GM19193 (cell line): Measurements from ENCODE around the gene SPOCK2.

Source experiments
- POLR2A ChIP-seq: IDR thresholded peaks from 4 replicates; pipeline ENCODE4 v1.6.1; 2011; ENCODE audit not compliant: insufficient read depth, insufficient read length; ENCODE audit errors: extremely low read depth

The SPOCK2 gene

DNA sequence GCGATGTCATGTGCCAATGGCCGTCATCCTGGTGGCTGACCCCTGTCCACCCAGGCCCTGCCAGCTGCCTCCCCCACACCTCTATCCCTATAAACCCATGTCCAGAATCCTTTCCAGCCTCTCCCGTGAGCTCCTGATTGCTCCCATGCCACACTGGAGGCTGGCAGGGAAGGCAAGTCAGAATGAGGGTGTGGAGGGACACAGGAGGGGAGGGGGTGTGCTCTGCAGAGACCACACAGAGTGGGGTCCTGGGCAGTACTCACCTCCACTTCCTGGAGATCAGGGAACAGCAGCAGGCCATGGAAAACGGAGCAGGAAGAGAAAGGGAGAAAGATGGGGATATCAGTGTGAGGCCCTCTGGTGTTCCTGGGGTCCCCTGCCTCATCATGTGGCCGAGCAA is 15.7 kb downstream of the SPOCK2 start:
- TF ChIP-seq POLR2A: no peak

DNA sequence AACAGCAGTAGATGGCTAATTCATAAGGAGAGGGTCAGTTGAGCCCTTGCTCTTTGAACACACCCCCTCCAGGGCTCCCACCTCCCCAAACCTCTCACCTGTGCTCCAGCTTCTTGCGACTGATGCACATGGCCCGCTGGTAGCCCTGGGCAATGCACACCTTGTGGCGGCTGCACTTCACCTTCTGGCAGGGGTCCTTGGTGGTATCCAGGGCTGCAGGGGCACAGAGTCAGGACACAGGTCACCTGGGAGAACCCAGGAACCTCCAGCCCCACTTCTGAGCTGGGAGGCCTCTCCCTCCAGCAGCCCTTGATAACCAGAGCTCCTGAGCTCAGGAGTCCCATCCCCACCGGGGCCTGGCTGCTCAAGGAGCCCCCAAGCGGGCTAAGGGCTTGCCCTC is 16.3 kb downstream of the SPOCK2 start:
- no peak for TF ChIP-seq POLR2A

DNA sequence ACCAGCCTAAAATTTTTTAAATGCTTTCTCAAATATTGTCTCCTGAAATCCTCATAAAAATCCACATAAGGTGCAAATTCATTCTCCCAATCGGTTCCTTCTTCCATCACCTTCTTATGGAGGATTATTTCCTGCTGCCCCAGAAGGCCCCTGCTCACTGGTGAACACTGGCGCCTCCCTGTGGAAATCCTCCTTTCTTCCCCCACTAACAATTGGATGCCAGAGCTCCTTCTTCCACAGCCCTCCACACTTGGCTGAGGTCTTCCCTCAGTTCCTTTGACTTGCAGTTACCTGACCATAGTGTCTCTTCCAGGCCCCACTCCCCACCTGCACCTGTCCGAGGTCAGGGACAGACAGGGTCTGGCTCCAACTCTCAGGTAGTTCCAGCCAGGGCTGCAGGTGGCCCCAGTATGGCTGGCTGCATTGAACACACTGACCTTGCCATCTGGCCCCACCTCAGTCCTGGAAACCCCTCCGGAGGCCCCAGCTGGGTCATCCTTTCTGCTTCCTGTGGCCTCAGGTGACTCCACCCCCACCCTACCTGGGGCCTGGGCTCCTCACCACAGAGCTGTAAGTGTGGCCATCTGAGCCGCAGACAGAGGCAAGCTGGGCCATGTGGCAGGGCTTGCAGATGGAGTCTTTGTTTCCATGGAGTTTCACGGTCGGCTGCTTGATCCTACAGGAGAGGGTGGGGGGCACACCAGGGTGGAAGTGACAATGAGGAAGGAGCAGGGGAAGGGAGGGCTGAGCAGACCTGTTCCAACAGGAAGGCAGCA is 18.4 kb downstream of the SPOCK2 start:
- TF ChIP-seq POLR2A: no peak

DNA sequence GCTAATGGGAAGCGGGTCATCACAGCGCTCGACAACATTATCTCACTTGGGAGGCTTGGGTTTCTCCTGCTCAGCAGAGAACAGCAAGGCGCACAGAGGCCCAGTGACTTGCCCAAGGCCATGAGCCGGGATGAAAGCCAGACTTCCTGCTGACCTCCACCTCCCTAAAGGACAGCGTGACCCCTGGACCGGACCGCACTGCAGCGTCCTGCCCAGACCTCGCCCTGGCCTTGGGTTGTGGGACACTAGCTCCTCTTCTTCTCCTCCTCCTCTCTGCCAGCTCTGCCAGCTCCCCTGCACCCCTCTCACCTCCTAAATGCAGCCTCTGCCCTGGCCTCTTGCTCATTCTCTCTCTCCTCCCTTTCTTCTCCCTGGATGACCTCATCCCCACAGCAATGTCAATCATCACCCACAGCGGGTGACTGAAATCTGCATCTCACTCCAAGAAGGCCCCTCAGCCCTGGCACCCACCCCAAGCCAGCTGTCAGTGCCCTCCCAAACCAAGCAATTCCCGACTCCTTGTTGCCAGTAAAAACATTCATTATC is 19.4 kb downstream of the SPOCK2 start:
- no peak for TF ChIP-seq POLR2A

DNA sequence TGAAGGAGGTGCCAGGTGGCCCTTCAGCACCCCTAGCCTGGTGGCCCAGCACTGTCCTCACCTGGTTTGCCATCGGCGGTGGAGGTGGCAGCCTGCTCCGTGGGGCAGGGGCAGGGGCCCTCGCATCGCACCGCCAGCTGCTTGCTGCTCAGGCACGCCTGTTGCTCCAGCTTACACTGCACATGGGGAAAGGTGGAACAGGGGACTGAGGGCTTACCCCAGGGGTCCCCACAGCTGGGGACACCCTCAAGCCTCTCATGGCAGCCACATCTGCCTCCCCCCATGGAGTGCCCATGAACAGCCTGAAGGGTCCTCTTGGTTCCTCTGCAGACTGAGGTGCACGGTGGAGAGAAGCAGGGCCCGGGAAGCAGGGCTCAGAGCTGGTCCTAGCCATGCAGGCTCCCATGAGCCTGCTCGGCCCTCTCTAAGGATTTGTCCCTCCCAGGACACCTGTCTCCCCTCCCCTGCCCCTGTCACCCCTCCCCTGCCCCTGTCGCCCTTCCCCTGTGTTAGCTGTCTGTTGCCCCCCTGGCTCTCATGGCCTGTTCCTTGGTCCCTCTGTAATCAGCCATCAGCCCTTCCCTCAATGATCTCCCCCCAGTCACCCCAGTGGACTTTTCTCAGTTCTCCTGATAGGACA is 20.1 kb downstream of the SPOCK2 start:
- TF ChIP-seq POLR2A: no peak

DNA sequence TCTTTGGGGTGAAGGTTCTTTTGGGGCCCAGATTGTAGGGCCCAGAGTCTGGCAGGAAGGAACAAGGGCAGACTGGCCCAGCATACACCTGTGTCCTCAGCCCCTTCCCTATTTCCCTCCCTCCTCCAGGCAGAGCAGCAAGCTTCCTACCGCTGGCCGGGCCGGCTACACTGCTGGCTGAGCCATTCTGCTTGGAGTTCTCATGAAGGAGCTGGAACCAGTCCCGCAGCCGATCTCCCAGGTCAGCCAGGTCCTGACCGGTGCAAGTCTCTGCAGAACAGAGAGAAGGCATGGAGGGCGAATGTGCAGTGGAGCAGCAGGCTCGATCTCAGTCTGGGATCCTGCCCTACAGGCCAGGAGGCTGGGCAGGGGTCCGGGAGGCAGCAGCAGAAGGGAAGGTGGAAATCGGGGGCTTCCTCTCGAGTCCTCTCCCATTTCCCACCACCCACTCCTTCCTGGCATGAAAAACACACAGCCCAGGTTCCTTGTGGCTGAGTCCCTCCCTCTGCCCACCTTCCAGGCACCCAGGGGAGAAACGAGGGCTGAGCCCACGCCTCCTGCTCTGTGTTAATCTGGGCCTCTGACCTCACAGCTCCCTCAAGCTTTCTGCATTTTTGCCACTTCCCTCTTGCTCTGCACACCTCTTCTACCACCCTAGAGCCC is 20.8 kb downstream of the SPOCK2 start:
- no peak for TF ChIP-seq POLR2A

DNA sequence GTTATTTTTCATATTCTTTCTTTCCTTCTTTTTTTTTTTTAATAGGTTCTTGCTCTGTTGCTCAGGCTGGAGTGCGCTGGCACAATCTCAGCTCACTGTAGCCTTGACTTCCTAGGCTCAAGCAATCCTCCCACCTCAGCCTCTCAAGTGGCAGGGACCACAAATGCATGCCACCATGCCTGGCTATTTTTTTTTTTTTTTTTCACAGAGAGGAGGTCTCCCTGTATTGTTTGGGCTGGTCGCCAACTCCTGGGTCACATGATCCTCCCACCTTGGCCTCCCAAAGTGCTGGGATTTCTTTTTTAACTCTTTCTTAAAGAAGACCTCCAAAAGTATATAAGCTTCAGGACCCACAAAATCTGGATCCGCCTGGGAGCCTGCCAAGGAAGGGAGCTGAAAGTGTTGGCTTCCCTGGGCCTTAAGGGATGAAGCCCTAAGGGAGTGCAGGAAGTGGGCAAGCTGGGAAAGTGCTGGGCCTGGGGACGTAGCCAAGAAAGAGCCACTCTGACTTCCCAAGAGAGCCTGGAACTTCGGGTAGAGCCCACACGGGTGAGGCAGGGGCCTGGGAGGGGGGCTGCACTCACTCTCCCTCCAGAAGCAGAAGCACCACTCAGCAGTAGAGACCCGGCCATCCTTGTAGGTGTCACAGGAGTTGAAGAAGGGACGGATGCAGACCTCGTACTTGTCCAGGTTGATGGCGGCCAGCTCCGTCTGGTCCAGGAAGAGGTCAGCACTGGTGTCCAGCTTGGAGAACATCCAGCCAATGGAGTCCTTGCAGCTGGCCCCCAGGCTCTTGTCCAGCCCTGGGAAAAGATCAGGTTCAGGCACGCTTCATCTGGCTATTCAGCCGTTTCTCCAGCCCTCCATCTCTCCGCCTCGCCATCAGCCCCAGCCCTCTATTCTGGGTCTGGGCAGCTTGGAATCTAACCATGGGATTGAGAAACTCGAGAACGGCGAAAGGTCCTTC is 21.8 kb downstream of the SPOCK2 start:
- TF ChIP-seq POLR2A: no peak

DNA sequence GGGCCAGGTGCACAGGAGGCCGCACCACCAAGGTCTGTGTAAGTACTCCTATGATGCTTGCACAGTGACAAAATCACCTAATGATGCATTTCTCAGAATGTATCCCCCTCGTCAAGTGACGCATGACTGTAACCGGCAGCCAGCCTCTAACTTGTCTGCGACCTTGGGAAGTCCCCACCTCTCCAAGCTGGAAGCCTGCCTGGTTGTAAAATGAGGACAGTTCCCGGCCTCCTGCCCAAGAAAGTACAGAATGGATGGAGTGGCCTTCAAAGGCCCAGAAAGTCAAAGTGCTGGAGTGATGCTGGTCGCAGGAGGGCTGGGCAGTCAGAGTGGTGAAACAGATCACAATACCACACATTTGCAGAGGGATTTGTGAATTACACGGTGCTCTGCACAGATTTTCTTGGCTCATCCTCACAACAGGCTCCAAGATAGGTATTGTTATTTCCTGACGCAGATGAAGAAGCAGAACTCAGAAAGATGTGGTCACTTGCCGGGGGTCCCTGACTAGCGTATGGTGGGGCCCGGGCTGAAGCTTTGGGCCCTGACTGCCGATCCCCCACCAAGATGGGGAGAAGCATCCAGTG is 22.8 kb downstream of the SPOCK2 start:
- TF ChIP-seq POLR2A: no peak

DNA sequence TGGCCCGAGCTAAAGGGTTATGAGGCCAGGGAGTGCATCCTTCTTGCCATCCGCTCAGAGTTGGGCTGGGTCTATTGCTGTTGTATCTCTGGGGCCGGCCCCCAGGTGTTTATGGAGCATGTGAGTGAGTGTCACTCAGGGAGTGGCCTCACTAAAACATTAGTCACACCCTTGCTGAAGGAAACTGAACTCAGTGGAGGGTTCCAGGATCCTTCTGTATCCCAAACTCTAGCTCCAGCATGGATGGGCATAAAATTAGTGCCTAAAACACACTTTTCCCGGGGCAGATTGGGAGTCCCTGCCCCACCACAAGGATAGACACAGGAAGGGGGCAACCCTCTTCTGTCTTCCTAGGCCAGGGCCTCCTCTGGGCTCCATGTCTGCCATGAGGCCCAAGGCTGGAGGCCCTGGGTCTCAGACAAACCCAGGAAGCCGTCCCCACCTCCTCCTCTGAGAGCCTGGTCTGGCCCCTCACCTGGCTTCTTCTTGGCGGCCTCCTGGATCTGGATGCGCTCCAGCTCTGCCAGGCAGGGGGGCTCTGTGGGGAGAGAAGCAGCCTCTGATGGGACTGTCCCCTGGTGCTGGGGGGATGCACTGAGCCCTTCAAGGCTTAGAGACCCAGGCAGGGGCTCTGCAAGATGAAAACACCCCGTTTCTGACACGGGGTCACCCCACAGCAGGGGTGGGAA is 24.5 kb downstream of the SPOCK2 start:
- TF ChIP-seq POLR2A: no peak

DNA sequence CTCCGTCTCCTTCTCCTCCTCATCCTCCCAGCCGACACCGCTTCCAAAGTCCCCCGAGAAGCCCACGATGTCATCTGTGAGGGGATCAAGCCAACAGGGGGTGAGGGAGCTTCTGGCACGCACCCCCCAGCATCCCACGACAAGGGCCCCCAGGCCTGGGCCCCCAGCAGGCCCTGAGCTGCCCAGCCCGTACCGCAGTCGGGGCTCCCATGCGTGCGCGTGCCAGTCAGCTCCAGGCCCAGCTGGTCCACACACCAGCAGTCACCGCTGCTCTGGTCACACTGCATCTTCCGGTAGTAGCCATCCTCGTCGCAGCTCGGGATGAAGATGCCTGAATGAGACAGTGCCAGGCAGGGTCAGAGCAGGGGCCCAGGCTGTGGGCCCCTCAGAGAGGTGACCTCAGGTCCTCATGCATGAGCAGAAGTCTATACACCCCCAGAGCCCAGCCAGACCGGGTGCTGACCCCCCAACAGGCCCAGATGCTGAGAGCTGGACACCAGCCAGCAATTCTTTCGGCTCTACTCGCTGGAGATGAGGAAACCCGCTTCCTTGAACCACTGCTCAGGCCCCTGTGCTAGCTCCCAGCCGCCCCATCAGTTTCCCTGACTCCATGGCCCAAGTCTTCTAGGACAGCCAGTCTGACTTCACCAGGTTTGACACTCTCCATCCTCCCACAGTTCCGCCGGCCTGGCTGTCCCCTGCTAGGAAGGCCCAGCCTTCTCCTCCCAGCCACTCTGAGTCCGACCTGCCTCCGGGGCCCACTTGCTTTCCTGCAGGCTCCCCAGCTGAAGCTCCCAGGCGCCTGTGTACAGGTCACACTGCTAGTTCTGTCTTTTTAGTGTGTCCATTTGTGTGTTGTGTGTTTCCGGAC is 25.3 kb downstream of the SPOCK2 start:
- TF ChIP-seq POLR2A: no peak

DNA sequence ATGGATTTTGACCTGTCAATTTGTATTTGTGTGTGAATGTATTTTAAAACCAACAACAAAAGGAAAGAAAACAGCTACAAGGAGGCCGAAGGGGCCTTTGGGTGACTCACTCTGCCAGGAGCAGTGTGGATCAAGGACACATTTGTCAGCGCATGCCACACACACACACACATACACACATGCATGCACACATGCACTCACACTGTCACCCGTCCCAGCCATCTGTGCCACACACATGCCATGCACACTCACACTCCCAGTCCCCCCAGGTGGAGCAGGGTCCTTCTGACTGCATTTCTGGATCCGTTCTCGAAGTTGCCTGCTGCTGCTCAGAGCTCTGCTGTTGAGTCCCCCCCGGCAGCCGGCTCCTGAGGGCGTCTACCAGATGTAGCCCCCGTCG is 26.0 kb downstream of the SPOCK2 start:
- TF ChIP-seq POLR2A: no peak

DNA sequence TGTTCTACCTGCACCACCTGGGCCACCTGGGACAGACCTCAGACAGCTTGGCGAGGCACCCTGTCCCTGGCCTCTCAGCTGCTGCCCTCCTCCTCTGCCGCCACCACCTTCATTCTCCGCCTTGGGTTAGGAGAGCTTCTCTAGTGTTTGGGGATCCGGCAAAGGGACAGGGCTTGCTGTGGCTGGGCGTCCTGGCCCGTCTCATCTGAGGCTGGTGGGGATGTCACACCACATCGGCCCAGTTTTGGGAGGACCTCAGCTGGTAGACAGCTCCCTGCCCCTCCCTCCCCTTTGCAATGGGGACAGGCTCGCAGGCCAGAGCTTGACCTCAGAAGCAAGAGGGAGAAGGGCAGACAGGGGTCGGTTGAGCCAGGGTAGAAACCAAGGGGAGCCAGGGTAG is 26.4 kb downstream of the SPOCK2 start:
- TF ChIP-seq POLR2A: no peak

DNA sequence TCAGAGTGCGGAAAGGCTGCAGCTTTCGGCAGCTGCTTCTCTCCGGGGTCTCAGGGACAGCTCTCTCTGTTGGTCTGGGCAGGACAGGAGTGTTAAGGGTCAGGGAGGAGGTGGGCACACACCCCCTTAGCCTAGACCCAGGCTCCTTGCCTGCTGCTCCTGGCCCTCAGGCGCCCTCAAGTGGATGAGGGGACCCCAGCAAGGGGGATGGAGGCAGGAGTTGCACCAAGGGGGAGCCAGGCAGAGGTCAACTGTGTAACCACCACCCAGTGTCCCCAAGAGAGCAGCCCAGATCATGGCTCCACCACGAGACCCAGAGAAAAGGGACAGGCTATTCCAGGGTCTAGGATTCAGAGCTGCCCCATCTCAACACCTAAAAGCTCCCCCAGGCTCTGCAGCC is 26.9 kb downstream of the SPOCK2 start:
- no peak for TF ChIP-seq POLR2A
